HG03342 (cell line): ENCODE results near the gene MAPRE2.
A peak's percentile ranks its signal among the peaks of the same experiment; 100 is the strongest.
"Not testable (repeated sequence)": the region's sequence is repeated elsewhere in the genome, so short reads cannot be mapped to it uniquely, and the experiment has no call there.

Source experiments
- ATAC-seq: cut with Tn5 transposase; IDR thresholded peaks from one replicate; pipeline ENCODE4 v1.9.1; 2021; ENCODE audit warnings: mild to moderate bottlenecking, moderate library complexity; ENCODE audit not compliant: unreplicated experiment

The MAPRE2 gene

GRCh38 chr18:35089382-35089781, 48.2 kb downstream of the MAPRE2 start:
- no peak for ATAC-seq

- no peak for ATAC-seq
Measured at GRCh38 chr18:35089891-35090550, 48.8 kb downstream of the MAPRE2 start.

GRCh38 chr18:35091841-35092240, 50.6 kb downstream of the MAPRE2 start:
- ATAC-seq, result no peak

GRCh38 chr18:35095983-35096676, 54.9 kb downstream of the MAPRE2 start:
- peak; percentile 86 for ATAC-seq

- ATAC-seq, result no peak
Measured at GRCh38 chr18:35096677-35097011, 55.4 kb downstream of the MAPRE2 start.

GRCh38 chr18:35097195-35097594, 56.0 kb downstream of the MAPRE2 start:
- ATAC-seq, result no peak

- ATAC-seq, result no peak
Measured at GRCh38 chr18:35097763-35098162, 56.5 kb downstream of the MAPRE2 start.

GRCh38 chr18:35099911-35100310, 58.7 kb downstream of the MAPRE2 start:
- no peak for ATAC-seq

GRCh38 chr18:35104391-35105051, 63.3 kb downstream of the MAPRE2 start:
- ATAC-seq, result no peak

GRCh38 chr18:35106013-35106844, 65.0 kb downstream of the MAPRE2 start:
- ATAC-seq, result no peak

GRCh38 chr18:35106845-35107148, 65.6 kb downstream of the MAPRE2 start:
- no peak for ATAC-seq

GRCh38 chr18:35107216-35107615, 66.0 kb downstream of the MAPRE2 start:
- no peak for ATAC-seq

- ATAC-seq, result not testable (repeated sequence)
Measured at GRCh38 chr18:35108088-35108487, 66.9 kb downstream of the MAPRE2 start.

- no peak for ATAC-seq
Measured at GRCh38 chr18:35110059-35110458, 68.8 kb downstream of the MAPRE2 start.

GRCh38 chr18:35110554-35111485, 69.6 kb downstream of the MAPRE2 start:
- no peak for ATAC-seq

- ATAC-seq, result no peak
Measured at GRCh38 chr18:35112696-35113095, 71.5 kb downstream of the MAPRE2 start.

- no peak for ATAC-seq
Measured at GRCh38 chr18:35114305-35114704, 73.1 kb downstream of the MAPRE2 start.

GRCh38 chr18:35116784-35117318, 75.6 kb downstream of the MAPRE2 start:
- ATAC-seq, result no peak

- ATAC-seq, result no peak
Measured at GRCh38 chr18:35117372-35117771, 76.2 kb downstream of the MAPRE2 start.

- no peak for ATAC-seq
Measured at GRCh38 chr18:35117951-35118411, 76.8 kb downstream of the MAPRE2 start.
